Right cardiac atrium (tissue), 5 donors: ENCODE data around the gene ZSWIM5. TPM values are rescaled to one million over a fixed set of nuclear protein-coding genes. Genes with fewer than 3 reads are reported as not detected.
"Not testable (repeated sequence)": the region's sequence is repeated elsewhere in the genome, so short reads cannot be mapped to it uniquely, and the experiment has no call there.

Experiments used
- ATAC-seq, 2 donors: fragments of 200-7000 bp; cut with Tn5 transposase; one replicate each; pipeline versions ENCODE4 v1.8.0 to v1.9.1; 2020; ENCODE audit warnings: moderate library complexity in 2 of 2, mild to moderate bottlenecking in 1 of 2
- DNase-seq, 3 donors: peaks; one replicate each; pipeline ENCODE4 v3.0.0-alpha.2; 2020
- H3K27ac ChIP-seq: one replicate; pipeline ENCODE4 v1.5.1; 2013; ENCODE audit warnings: mild to moderate bottlenecking, low read length, control low read depth, moderate library complexity
- H3K27me3 ChIP-seq: one replicate; pipeline ENCODE4 v1.6.1; 2013; ENCODE audit not compliant: control insufficient read depth, insufficient read depth
- H3K4me1 ChIP-seq: one replicate; pipeline ENCODE4 v1.6.1; 2013; ENCODE audit warnings: low read length; ENCODE audit not compliant: control insufficient read depth, insufficient read depth
- H3K4me3 ChIP-seq: one replicate; pipeline ENCODE4 v1.5.1; 2013; ENCODE audit warnings: low read length, control low read depth
- H3K9me3 ChIP-seq: one replicate; pipeline ENCODE4 v1.6.1; 2013; ENCODE audit warnings: low read length; ENCODE audit not compliant: control insufficient read depth
- WGBS: extraction: QIAGEN DNeasy Blood & Tissue Kit; methylation state at CpG from one replicate; pipeline ENCODE4 v1.1.7; 2013; 5-methylcytosine and 5-hydroxymethylcytosine counted together
- intact Hi-C, 4 donors: fragments of 100-400 bp; cut with DNase I; formaldehyde crosslinking; loops; one replicate each; pipeline versions ENCODE4 v1.11.0 to v1.14.0; 2022 to 2023
- long read RNA-seq, 4 donors: library from polyadenylated mRNA; unstranded; transcript quantifications; one replicate each; pipeline ENCODE4 v2.0.0, GENCODE V29; 2020 to 2021
- polyA plus RNA-seq: library from polyadenylated mRNA; stranded (reverse); fragments of 200-250 nt; gene quantifications from one replicate; pipeline ENCODE4 v1.2.3, GENCODE V29; 2013
- total RNA-seq, 4 donors: library from RNA; stranded (reverse); fragmentation: NEBNext Ultra II Directional; extraction: Animal tissue kit (Norgen Biotek cat#: 25700); gene quantifications; one replicate each; pipeline ENCODE4 v1.2.1, GENCODE V29; 2021
- donor health status: healthy with polysubstance abuse.
- donor health status: DM: no; HTN: yes; CAD: no.
- donor health status: DM: no; HTN: no; CAD: no.
- donor health status: DM: no; HTN: yes; CAD: no; lungs with severe emphysema.
- donor health status: DM: yes; HTN: yes; CAD: no.

Gene ZSWIM5
- total RNA-seq: 1 to 10 TPM; 1.6 to 2.2 (median 1.9) TPM
- 0.68 TPM for polyA plus RNA-seq
- long read RNA-seq, donor 1, partial matches to known transcripts: 1 of 4 reads
- long read RNA-seq, donor 1, other reads (novel, unspliced or antisense): 3 of 4 reads
- long read RNA-seq, donor 2, partial matches to known transcripts: 0 of 1 reads
- long read RNA-seq, donor 2, other reads (novel, unspliced or antisense): 1 of 1 reads
- long read RNA-seq, donor 3, partial matches to known transcripts: 0 of 1 reads
- long read RNA-seq, donor 3, other reads (novel, unspliced or antisense): 1 of 1 reads
- long read RNA-seq, donor 4, partial matches to known transcripts: 0 of 2 reads
- long read RNA-seq, donor 4, other reads (novel, unspliced or antisense): 2 of 2 reads

DNA sequence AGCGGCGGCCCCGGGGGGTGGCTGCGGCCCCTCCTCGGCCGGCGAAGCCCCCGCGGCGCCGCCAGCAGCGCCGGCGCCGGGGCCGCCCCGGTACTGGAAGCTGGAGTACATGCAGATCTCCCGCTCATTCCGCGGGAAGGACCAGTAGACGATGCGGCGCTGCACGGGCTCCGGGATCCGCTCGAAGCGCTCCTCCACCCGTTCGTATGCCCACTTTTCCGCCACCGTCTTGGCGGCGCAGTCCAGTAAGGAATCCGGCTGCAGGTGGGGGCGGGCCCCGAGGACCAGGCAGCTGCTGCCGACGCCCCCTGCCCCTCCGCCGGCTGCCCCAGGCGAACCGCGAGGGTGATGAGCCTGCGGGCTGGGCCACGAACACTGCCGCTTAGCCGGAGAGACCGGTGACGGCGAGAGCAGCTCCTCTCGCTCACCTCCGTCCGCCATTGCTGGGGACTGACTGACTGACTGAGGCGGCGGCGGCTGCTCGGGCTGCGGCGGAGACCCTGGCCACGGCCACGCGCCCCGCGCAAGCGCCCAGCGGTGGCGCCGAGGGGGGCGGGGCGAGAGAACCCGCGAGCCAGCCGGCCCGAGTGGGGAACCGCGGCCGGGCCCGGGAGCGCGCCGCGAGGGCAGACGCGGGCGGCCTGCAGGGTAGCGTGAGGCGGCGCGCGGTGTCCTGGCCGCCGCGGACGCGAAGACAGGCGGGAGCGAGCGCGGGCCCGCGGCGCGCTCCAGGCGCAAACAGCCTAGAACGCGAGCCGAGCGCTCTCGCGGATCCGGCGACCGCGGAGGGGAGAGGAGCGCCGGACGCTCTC, at the start of gene ZSWIM5:
TSS of gene ZSWIM5 (minus strand) at position 696 of the 812 bp plus-strand sequence. CDS start at position 441, 255 bp downstream.
- H3K4me1 ChIP-seq: no peaks in the 10 kb centered on the region
- DNase-seq: peak; percentile 75 to 92 (median 89)
- WGBS: under 1% methylated on average over 118 of the region's 118 CpGs
- no peaks in the 10 kb centered on the region for H3K27me3 ChIP-seq
- ATAC-seq: peak; percentile 96 to 98
- H3K9me3 ChIP-seq: no peaks in the 10 kb centered on the region
- peak within 1 kb of the TSS; percentile 78 for H3K4me3 ChIP-seq
- peak within 1 kb of the TSS; percentile 71 for H3K27ac ChIP-seq
- intact Hi-C loops: no loop called here

DNA sequence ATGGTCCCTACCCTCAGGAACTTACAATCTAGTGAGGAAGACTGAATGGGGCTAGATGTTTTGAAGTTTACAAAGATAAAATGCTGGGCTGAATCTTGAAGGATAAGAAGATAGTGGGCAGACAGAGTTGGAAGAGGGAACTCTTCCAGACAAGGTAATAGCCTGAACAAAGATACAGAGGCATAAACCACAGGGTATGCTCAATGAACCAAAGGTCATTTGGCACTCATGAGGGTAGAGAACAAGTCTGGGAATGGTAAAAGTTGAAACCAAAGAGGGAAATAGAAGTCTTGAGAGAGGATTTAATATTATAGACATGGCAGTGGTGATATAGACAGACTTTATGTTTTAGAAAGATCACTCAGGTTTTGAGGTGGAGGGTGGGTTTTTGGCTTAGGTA, 48.1 kb upstream of the ZSWIM5 start:
- H3K9me3 ChIP-seq: peaks cover 6% of the 10 kb centered on the region
- H3K4me3 ChIP-seq: no peak overlapping the region
- ATAC-seq: no peak
- intact Hi-C loops: no loop called here
- no peak for DNase-seq
- no peaks in the 10 kb centered on the region for H3K4me1 ChIP-seq
- no peak overlapping the region for H3K27ac ChIP-seq
- H3K27me3 ChIP-seq: no peaks in the 10 kb centered on the region

DNA sequence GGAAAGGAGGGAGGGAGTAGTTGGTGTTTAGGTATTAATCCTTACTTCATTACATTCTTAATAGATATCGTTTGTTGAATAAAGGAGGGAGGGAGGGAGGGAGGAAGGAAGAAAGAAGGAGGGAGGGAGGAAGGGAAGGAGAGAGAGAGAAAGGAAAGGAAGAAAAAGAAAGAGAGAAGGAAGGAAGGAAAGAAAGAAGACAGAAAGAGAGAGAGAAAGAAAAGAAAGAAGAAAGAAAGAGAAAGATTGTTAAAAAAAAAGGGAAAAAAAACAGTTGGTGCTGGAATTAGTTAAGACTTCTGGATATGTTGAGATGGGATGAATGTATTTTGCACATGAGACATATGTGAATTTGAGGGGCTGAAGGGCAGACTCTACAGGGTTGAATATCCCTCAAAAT, 44.1 kb upstream of the ZSWIM5 start:
- no peak for DNase-seq
- WGBS: 0% methylated on average over 1 of the region's 1 CpG
- no peaks in the 10 kb centered on the region for H3K27me3 ChIP-seq
- no peaks in the 10 kb centered on the region for H3K9me3 ChIP-seq
- intact Hi-C loops: no loop called here
- ATAC-seq: no peak
- H3K4me3 ChIP-seq: no peak overlapping the region
- H3K27ac ChIP-seq: no peak overlapping the region
- no peaks in the 10 kb centered on the region for H3K4me1 ChIP-seq

DNA sequence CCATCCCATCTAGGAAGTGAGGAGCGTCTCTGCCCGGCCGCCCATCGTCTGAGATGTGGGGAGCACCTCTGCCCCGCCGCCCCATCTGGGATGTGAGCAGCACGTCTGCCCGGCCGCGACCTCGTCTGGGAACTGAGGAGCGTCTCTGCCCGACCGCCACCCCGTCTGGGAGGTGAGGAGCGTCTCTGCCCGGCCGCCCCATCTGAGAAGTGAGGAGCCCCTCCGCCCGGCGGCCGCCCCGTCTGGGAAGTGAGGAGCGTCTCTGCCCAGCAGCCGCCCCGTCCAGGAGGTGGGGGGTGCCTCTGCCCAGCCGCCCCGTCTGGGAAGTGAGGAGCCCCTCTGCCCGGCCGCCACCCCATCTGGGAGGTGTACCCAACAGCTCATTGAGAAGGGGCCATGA, 41.6 kb upstream of the ZSWIM5 start:
- intact Hi-C loops, H3K27ac ChIP-seq, H3K4me3 ChIP-seq, H3K27me3 ChIP-seq, ATAC-seq, DNase-seq, H3K4me1 ChIP-seq, H3K9me3 ChIP-seq: not testable (repeated sequence)
- WGBS: 98% methylated on average over 30 of the region's 30 CpGs

DNA sequence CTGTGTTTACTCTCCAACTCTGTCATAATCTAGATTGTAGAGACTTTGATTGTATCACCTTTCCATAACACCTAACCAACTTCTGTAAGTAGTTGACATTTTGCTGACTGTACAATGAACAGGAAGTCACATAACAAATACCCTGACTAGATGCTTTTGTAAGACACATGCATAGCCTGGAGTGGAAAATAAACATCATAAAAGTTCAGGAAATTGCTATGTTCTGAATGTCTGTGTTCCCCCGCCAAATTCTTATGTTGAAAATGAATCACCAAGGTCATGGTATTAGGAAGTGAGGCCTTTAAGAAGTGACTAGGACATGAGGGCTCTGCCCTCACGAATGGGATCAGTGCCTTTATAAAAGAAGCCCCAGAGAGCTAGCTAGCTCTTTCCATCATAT, 40.4 kb upstream of the ZSWIM5 start:
- ATAC-seq (peak in 1 of 2 donors; percentile 80), DNase-seq (no peak)
- H3K4me1 ChIP-seq: no peaks in the 10 kb centered on the region
- intact Hi-C loops: no loop called here
- no peaks in the 10 kb centered on the region for H3K27me3 ChIP-seq
- peak overlapping the region; percentile 27 for H3K27ac ChIP-seq
- 71% methylated on average over 2 of the region's 2 CpGs for WGBS
- no peaks in the 10 kb centered on the region for H3K9me3 ChIP-seq
- no peak overlapping the region for H3K4me3 ChIP-seq

DNA sequence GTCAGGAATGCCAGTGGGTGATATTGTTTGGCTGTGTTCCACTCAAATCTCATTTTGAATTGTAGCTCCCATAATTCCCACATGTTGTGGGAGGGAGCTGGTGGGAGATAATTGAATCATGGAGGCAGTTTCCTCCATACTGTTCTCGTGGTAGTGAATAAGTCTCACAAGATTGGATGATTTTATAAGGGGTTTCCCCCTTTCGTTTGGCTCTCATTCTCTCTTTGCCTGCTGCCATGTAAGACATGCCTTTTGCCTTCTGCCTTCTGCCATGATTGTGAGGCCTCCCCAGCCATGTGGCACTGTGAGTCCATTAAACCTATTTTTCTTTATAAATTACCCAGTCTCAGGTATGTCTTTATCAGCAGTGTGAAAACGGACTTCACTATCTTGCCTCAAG, 40.0 kb upstream of the ZSWIM5 start:
- H3K9me3 ChIP-seq, H3K27ac ChIP-seq, intact Hi-C loops, DNase-seq, H3K27me3 ChIP-seq, H3K4me1 ChIP-seq, H3K4me3 ChIP-seq, ATAC-seq: not testable (repeated sequence)
- 61% methylated on average over 3 of the region's 3 CpGs for WGBS

DNA sequence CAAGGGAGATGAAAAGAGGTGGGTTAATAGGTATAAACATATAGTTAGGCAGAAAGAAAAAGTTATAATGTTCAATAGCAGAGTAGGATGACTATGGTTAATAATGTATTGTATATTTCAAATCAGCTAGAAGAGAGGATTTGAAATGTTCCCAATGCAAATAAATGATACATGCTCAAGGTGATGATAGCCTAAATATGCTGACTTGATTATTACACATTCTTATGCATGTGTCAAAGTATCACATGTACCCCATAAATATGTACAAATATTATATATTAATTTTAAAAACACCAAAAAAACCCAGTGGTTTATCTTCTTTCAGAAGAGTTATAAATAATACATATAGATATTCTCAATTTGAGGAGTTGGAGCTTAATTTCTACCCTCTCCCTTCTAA, 38.3 kb upstream of the ZSWIM5 start:
- no peak overlapping the region for H3K4me3 ChIP-seq
- H3K27ac ChIP-seq: no peak overlapping the region
- no peaks in the 10 kb centered on the region for H3K9me3 ChIP-seq
- no peaks in the 10 kb centered on the region for H3K27me3 ChIP-seq
- intact Hi-C loops: no loop called here
- ATAC-seq (no peak), DNase-seq (no peak)
- no peaks in the 10 kb centered on the region for H3K4me1 ChIP-seq

DNA sequence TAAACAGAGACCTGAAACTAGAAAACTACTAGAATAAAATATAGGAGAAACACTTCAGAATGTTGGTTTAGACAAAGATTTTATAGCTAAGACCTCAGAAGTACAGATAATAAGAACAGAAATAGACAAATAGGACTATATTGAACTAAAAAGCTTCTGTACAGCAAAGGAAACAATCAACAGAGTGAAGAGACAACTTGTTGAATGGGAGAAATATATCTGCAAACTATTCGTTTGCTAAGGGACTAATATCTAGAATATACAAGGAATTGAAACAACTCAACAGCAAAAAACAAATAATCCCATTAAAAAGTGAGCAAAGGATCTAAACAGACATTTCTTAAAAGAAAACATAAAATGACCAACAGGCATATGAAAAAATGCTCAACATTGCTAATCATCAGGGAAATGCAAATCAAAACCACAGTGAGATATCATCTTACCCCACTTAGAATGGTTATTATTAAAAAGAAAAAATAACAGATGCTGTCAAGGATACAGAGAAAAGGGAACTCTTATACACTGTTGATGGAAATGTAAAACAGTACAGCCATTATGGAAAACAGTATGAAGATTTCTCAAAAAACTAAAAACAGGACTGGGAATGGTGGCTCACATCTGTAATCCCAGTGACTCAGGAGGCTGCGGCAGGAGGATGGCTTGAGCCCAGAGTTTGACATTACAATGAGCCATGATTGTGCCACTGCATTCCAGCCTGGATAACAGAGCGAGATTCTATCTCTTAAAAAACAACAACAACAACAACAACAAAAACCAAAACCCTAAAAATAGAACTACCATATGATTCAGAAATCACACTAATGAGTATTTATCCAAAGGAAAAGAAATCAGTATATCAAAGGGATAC, 37.3 kb upstream of the ZSWIM5 start:
- DNase-seq: no peak
- intact Hi-C loops: no loop called here
- Histone ChIP-seq H3K9me3 (no peaks in the 10 kb centered on the region), H3K27ac (no peak overlapping the region), H3K4me1 (no peaks in the 10 kb centered on the region), H3K27me3 (no peaks in the 10 kb centered on the region), H3K4me3 (no peak overlapping the region)
- 80% methylated on average over 3 of the region's 3 CpGs for WGBS
- ATAC-seq: no peak

DNA sequence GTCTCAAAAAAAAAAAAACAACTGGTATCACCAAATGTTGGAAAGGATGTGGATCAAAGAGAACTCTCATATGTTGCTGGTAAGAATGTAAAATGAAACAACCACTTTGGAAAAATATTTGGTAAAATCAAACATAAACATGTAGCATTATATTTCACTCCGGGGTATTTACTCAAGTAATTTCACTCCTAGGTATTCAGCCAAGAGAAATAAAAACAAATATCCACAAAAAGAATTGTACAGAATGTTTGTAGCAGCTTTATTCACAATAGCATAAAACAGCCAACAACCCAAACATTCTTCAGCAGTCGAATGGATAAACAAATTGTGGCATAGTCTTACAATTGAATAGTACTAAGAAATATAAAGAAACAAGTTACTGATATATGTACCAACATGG, 32.4 kb upstream of the ZSWIM5 start:
- H3K27me3 ChIP-seq: no peaks in the 10 kb centered on the region
- ATAC-seq (no peak), DNase-seq (no peak)
- H3K9me3 ChIP-seq: no peaks in the 10 kb centered on the region
- intact Hi-C loops: no loop called here
- whole genome bisulfite sequencing: 75% methylated on average over 2 of the region's 2 CpGs
- H3K27ac ChIP-seq: no peak overlapping the region
- no peak overlapping the region for H3K4me3 ChIP-seq
- no peaks in the 10 kb centered on the region for H3K4me1 ChIP-seq

DNA sequence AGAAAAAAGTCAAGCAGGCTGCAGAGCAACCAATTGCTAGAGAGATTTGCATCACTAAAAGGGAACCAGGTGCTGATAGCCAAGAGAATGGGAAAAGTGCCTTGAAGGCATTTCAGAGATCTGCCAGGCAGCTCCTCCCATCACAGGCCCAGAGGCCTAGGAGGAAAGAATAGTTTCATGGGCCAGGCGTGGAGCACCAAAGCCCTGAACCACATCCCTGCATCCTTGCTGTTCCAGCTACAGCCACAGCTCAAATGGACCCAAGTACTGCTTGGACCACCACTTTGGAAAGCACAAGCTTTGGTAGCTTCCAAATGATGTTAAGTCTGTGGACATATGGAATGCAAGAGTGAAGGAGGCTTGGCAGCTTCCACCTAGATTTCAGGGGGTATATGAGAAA, 29.7 kb upstream of the ZSWIM5 start:
- 78% methylated on average over 1 of the region's 1 CpG for WGBS
- intact Hi-C loops: no loop called here
- DNase-seq (no peak), ATAC-seq (no peak)
- no peak overlapping the region for H3K27ac ChIP-seq
- H3K4me1 ChIP-seq: no peaks in the 10 kb centered on the region
- no peaks in the 10 kb centered on the region for H3K9me3 ChIP-seq
- H3K4me3 ChIP-seq: no peak overlapping the region
- H3K27me3 ChIP-seq: no peaks in the 10 kb centered on the region

DNA sequence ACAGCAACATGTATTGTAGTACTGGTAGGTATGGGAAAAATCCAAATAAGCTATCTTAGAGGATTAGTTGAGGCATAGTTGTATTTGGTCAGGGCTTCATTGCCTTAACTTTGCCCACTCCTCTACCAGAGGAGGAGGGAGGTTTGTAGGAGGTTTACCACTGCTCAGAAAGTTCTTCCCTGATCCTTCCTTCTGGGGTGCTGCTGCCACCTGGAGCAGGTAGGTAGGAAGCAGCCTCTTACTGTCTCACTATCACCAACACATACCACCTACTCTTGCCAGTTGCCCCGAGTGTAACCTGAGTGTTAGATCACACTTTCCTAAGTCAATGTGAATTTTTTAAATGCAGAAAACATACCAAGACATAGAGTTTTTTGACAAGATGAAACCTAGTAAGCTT, 24.1 kb upstream of the ZSWIM5 start:
- WGBS: 49% methylated on average over 1 of the region's 1 CpG
- no peak overlapping the region for H3K4me3 ChIP-seq
- DNase-seq: no peak
- no peak for ATAC-seq
- no peaks in the 10 kb centered on the region for H3K9me3 ChIP-seq
- H3K4me1 ChIP-seq: no peaks in the 10 kb centered on the region
- H3K27me3 ChIP-seq: no peaks in the 10 kb centered on the region
- no peak overlapping the region for H3K27ac ChIP-seq
- intact Hi-C loops: no loop called here
